ENCODE data around the gene SEMA6B. TPM values are rescaled to one million over a fixed set of nuclear protein-coding genes. Genes with fewer than 3 reads are reported as not detected.

SEMA6B gene
- total and polyA plus RNA-seq, 2 of the 4 experiments (the other 2 are of a cell fraction), result 0.18 to 0.72 TPM

DNA sequence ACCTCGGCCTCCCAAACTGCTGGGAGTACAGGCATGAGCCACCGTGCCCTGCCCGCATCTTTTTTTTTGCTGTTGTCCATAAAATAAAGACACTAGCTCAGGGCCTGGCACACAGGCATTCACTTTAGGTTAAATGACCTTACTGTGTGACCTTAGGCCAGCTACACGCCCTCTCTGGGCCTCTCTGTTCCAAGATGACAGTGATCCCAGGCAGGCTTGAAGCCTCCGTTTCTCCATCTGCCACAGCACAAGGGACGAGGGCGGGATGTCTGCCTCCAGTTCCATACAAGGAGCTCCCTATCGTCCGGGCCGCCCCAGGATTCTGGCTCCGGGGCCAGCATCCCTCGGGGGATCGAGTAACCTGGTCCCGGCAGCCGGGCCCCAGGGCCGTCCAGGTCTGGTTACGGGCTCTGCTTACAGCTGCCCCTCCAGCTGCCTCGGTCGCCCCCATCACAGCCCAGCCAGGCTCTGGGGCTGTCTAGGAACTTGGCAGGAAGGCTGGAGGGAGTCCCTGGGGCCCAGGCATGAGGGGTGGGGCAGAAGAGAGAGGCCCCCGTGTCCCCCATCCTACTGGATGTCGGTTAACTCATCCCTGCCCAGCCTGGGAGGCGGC, 11.9 kb upstream of the SEMA6B start:
- Histone ChIP-seq H4K8ac (ENCODE audit: low read depth in 2 of 2, low read length in 2 of 2) (no peak overlapping the region), H3K4me3 (ENCODE audit: insufficient read depth, low read depth, low read length) (no peak overlapping the region), H3K23ac (ENCODE audit: low read depth, low read length) (no peak overlapping the region), H2BK5ac (ENCODE audit: low read depth, low read length, poor library complexity, severe bottlenecking) (no peak overlapping the region), H4K91ac (ENCODE audit: insufficient read depth, low read depth, low read length) (no peak overlapping the region), H3K27ac (ENCODE audit: insufficient read depth, low read length) (no peak overlapping the region), H2BK15ac (ENCODE audit: low read depth, low read length) (no peak overlapping the region), H3K4ac (ENCODE audit: low read depth, low read length) (no peak overlapping the region), H2AK5ac (ENCODE audit: low read depth, low read length) (no peak overlapping the region), H3K79me1 (ENCODE audit: low read depth in 1 of 2, low read length in 2 of 2) (no peaks in the 10 kb centered on the region), H3K27me3 (ENCODE audit: control insufficient read depth, insufficient read depth, low read length) (no peaks in the 10 kb centered on the region), H4K20me1 (ENCODE audit: insufficient read depth, low read length) (no peaks in the 10 kb centered on the region), H3K18ac (ENCODE audit: low read depth, low read length) (no peak overlapping the region), H2BK120ac (ENCODE audit: low read depth, low read length) (no peak overlapping the region), H2AFZ (replicated peaks; ENCODE audit: low read length, poor library complexity) (peak overlapping the region; percentile 32), H3K4me2 (ENCODE audit: low read depth, low read length) (no peak overlapping the region), H3K36me3 (ENCODE audit: control insufficient read depth, insufficient read depth, low read length) (no peaks in the 10 kb centered on the region), H3K9ac (ENCODE audit: low read depth, low read length) (no peak overlapping the region), H4K5ac (ENCODE audit: low read depth, low read length) (no peak overlapping the region), H3K56ac (ENCODE audit: extremely low read depth, insufficient read depth, low read length) (no peak overlapping the region), H2AK9ac (replicated peaks; ENCODE audit: low read depth, low read length, poor library complexity) (no peak overlapping the region), H3K9me3 (ENCODE audit: control insufficient read depth, insufficient read depth, low read length) (no peaks in the 10 kb centered on the region), H3K4me1 (ENCODE audit: control insufficient read depth, insufficient read depth, low read length) (peaks cover 9% of the 10 kb centered on the region), H3K14ac (replicated peaks; ENCODE audit: low read depth, low read length) (no peak overlapping the region), H2BK20ac (ENCODE audit: low read depth, low read length) (no peak overlapping the region), H3K9me1 (ENCODE audit: insufficient read depth, low read length) (peaks cover 5% of the 10 kb centered on the region; the same call in 1 of the 2 replicates)
- BruUV-seq (replicated peaks), result no TSS peak
- 52% methylated on average over 11 of the region's 22 CpGs; no CpG with 5 or more reads in 1 of the 2 experiments for WGBS, 2 experiments (ENCODE audit: extremely low coverage in 2 of 2, insufficient read length in 1 of 2)
- ChIA-PET CTCF (no interaction called here), POLR2A (ENCODE audit: unreplicated experiment) (no interaction called here)
- in situ Hi-C loops (cut with MboI; ENCODE audit: low sequenced_read_pairs) (no loop called here), dilution Hi-C loops (cut with HindIII; ENCODE audit: low sequenced_read_pairs, unreplicated experiment) (no loop called here), intact Hi-C loops (cut with micrococcal nuclease) (no loop called here)
- DNase-seq, result no peak
- no peak for ATAC-seq (ENCODE audit: low read depth)
- TF ChIP-seq, protein P1, sequence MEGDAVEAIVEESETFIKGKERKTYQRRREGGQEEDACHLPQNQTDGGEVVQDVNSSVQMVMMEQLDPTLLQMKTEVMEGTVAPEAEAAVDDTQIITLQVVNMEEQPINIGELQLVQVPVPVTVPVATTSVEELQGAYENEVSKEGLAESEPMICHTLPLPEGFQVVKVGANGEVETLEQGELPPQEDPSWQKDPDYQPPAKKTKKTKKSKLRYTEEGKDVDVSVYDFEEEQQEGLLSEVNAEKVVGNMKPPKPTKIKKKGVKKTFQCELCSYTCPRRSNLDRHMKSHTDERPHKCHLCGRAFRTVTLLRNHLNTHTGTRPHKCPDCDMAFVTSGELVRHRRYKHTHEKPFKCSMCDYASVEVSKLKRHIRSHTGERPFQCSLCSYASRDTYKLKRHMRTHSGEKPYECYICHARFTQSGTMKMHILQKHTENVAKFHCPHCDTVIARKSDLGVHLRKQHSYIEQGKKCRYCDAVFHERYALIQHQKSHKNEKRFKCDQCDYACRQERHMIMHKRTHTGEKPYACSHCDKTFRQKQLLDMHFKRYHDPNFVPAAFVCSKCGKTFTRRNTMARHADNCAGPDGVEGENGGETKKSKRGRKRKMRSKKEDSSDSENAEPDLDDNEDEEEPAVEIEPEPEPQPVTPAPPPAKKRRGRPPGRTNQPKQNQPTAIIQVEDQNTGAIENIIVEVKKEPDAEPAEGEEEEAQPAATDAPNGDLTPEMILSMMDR (conservative IDR thresholded peaks at IDR 0.05; ENCODE audit: low read depth, low read length), result no peak
- TF ChIP-seq CHD1 (IDR thresholded peaks at IDR 0.05; ENCODE audit: low read depth, low read length), result no peak
- no peak for TF ChIP-seq SMC3 (IDR thresholded peaks at IDR 0.05; ENCODE audit: low read depth, low read length)
- TF ChIP-seq POLR2A (IDR thresholded peaks at IDR 0.05; ENCODE audit: low read depth, low read length), result no peak
- TF ChIP-seq MXI1 (IDR thresholded peaks at IDR 0.05; ENCODE audit: borderline replicate concordance, low read depth, low read length), result no peak
- no peak for TF ChIP-seq BHLHE40 (IDR thresholded peaks at IDR 0.05; ENCODE audit: low read depth, low read length)
- TF ChIP-seq MAZ (IDR thresholded peaks at IDR 0.05; ENCODE audit: borderline replicate concordance, low read depth, low read length), result no peak
